K562 (cell line): ENCODE results near the gene RUVBL2. TPM values are rescaled to one million over a fixed set of nuclear protein-coding genes. Genes with fewer than 3 reads are reported as not detected.

Experiments
- ATAC-seq: fragments of 200-7000 bp; cut with Tn5 transposase; 3 replicates; pipeline ENCODE4 v1.9.1; 2020; ENCODE audit warnings: moderate library complexity
- BruUV-seq: library from RNA; stranded (reverse); fragments of 400-500 nt; replicated peaks from 2 replicates; lab custom pipeline; 2021; lab: Mats Ljungman, UMichigan
- CTCF ChIA-PET: fragments of 300-600 bp; formaldehyde crosslinking; extraction: SDS; loops from one replicate; lab custom pipeline; 2021; ENCODE audit warnings: low intra/inter-chr PET ratio; lab: Yijun Ruan, JAX
- POLR2A ChIA-PET: fragments of 300-600, 350-650 bp; sonication (Branson Sonifier 250); formaldehyde crosslinking; extraction: SDS; loops from one replicate; lab custom pipeline; 2021; ENCODE audit warnings: antibody characterized with exemption, inconsistent platforms; lab: Yijun Ruan, JAX
- DNase-seq, 4 experiments: peaks; one replicate each; pipeline versions ENCODE4 v3.0.0 to v3.0.0-alpha.2; 2011 to 2018; ENCODE audit warnings: low spot score in 3 of 4, mixed read lengths in 3 of 4; ENCODE audit errors: extremely low read depth in 1 of 4
- FAIRE-seq: peaks from 2 replicates; lab custom pipeline; 2011; peaks lifted over from hg19 to GRCh38; lab: Jason Lieb, UNC
- H2AFZ ChIP-seq: 2 replicates; pipeline ENCODE4 v1.6.0; 2011; ENCODE audit warnings: low read depth, low read length, control low read depth, inconsistent platforms
- H3K27ac ChIP-seq: fragments of 200-600 bp; 3 replicates; pipeline ENCODE4 v1.8.0; 2011; ENCODE audit warnings: low read depth, mild to moderate bottlenecking, control low read depth, inconsistent platforms, low read length, moderate library complexity, mixed read lengths; ENCODE audit errors: extremely low read depth
- H3K27me3 ChIP-seq, 2 experiments: fragments of 300-600 bp in 1 of 2; 2 replicates in 1 of 2; 3 replicates in 1 of 2; pipeline versions ENCODE4 v1.6.0 to v1.8.0; 2011; ENCODE audit warnings: inconsistent platforms in 2 of 2, low read length in 2 of 2, mild to moderate bottlenecking in 1 of 2, mixed read lengths in 1 of 2, moderate library complexity in 1 of 2; ENCODE audit not compliant: control insufficient read depth in 2 of 2, insufficient read depth in 2 of 2
- H3K36me3 ChIP-seq: fragments of 300-600 bp; 3 replicates; pipeline ENCODE4 v1.8.0; 2011; ENCODE audit warnings: mild to moderate bottlenecking, low read length, inconsistent platforms; ENCODE audit not compliant: control insufficient read depth, insufficient read depth
- H3K4me1 ChIP-seq, 2 experiments: fragments of 200-600 bp in 1 of 2; replicated peaks in 1 of 2; 2 replicates in 1 of 2; 3 replicates in 1 of 2; pipeline versions ENCODE4 v1.5.1 to v1.8.0; 2011; ENCODE audit warnings: inconsistent platforms in 2 of 2, low read length in 2 of 2, mild to moderate bottlenecking in 1 of 2, mixed read lengths in 1 of 2, moderate library complexity in 1 of 2; ENCODE audit not compliant: control insufficient read depth in 2 of 2, insufficient read depth in 2 of 2
- H3K4me2 ChIP-seq: 2 replicates; pipeline ENCODE4 v1.6.1; 2011; ENCODE audit warnings: low read length, control low read depth, inconsistent platforms, mixed read lengths; ENCODE audit not compliant: insufficient read depth
- H3K4me3 ChIP-seq: fragments of 200-600 bp; sonication (generic), shearing (Covaris generic); 2 replicates; pipeline ENCODE4 v1.5.1; 2016; ENCODE audit warnings: control low read depth, inconsistent platforms
- H3K79me2 ChIP-seq: fragments of 200-600 bp; 3 replicates; pipeline ENCODE4 v1.8.0; 2011; ENCODE audit warnings: low read length, inconsistent platforms; ENCODE audit not compliant: control insufficient read depth, insufficient read depth
- H3K9ac ChIP-seq, 2 experiments: 2 replicates each; pipeline versions ENCODE4 v1.6.0 to v1.6.1; 2011; ENCODE audit warnings: low read depth in 2 of 2, low read length in 2 of 2, control low read depth in 1 of 2, inconsistent platforms in 1 of 2, mild to moderate bottlenecking in 1 of 2, mixed read lengths in 1 of 2; ENCODE audit not compliant: insufficient read depth in 1 of 2
- H3K9me1 ChIP-seq: one replicate; pipeline ENCODE4 v1.6.0; 2011; ENCODE audit warnings: inconsistent platforms, mild to moderate bottlenecking, low read length, moderate library complexity; ENCODE audit not compliant: control insufficient read depth, insufficient read depth
- H3K9me3 ChIP-seq: replicated peaks from 2 replicates; pipeline ENCODE4 v1.5.1; 2011; ENCODE audit warnings: low read depth, low read length, inconsistent platforms; ENCODE audit not compliant: control insufficient read depth, insufficient read depth
- H4K20me1 ChIP-seq: replicated peaks from 2 replicates; pipeline ENCODE4 v1.6.1; 2011; ENCODE audit warnings: low read length, inconsistent platforms, mixed read lengths; ENCODE audit not compliant: control insufficient read depth, insufficient read depth
- ATF7 ChIP-seq: fragments of 450-650 bp; IDR thresholded peaks from 2 replicates; pipeline ENCODE4 v1.7.1; 2014; ENCODE audit warnings: mild to moderate bottlenecking, moderate library complexity
- CBFA2T3 ChIP-seq: fragments of 450-650 bp; IDR thresholded peaks from 2 replicates; pipeline ENCODE4 v1.6.1; 2017
- CBX1 ChIP-seq: sonication (generic); IDR thresholded peaks from 2 replicates; pipeline ENCODE4 v1.6.1; 2016; ENCODE audit warnings: antibody characterized with exemption, low read depth, mild to moderate bottlenecking
- CBX3 ChIP-seq, 2 experiments: IDR thresholded peaks; 1 replicate in 1 of 2; 2 replicates in 1 of 2; pipeline ENCODE4 v1.6.1; 2012; ENCODE audit warnings: inconsistent platforms in 2 of 2, low read length in 2 of 2, borderline replicate concordance in 1 of 2, control low read depth in 1 of 2
- CBX5 ChIP-seq: IDR thresholded peaks from 2 replicates; pipeline ENCODE4 v1.6.1; 2014; ENCODE audit warnings: low read depth, borderline replicate concordance
- JUNB ChIP-seq: fragments of 450-650 bp; formaldehyde crosslinking; conservative IDR thresholded peaks from 2 replicates; pipeline ENCODE4 v1.4.0; 2020; ENCODE audit warnings: mild to moderate bottlenecking
- SPI1 ChIP-seq: IDR thresholded peaks from 2 replicates; pipeline ENCODE4 v1.6.1; 2011; ENCODE audit warnings: low read depth, low read length, control low read depth, borderline replicate concordance
- THAP12 ChIP-seq: fragments of 250-450 bp; sonication (Bioruptor Pico); IDR thresholded peaks from 2 replicates; pipeline ENCODE4 v1.9.0; 2021; ENCODE audit warnings: mild to moderate bottlenecking, inconsistent platforms
- TRIM24 ChIP-seq, 2 experiments: fragments of 450-650 bp; IDR thresholded peaks; 2 replicates each; pipeline ENCODE4 v1.6.1; 2016
- TRIM28 ChIP-seq: fragments of 450-650 bp; IDR thresholded peaks from 2 replicates; pipeline ENCODE4 v1.6.1; 2017
- XRCC3 ChIP-seq: fragments of 450-650 bp; IDR thresholded peaks from 2 replicates; pipeline ENCODE4 v1.6.1; 2017; ENCODE audit warnings: mild to moderate bottlenecking, moderate library complexity
- ZEB2 ChIP-seq: fragments of 450-650 bp; IDR thresholded peaks from 2 replicates; pipeline ENCODE4 v1.6.1; 2016
- ZNF280A ChIP-seq: fragments of 450-650 bp; IDR thresholded peaks from 2 replicates; pipeline ENCODE4 v1.6.1; 2018; ENCODE audit warnings: mild to moderate bottlenecking, low read depth; ENCODE audit not compliant: partially characterized antibody
- WGBS: fragments of 100-300 bp; shearing (Covaris generic); methylation state at CpG from one replicate; pipeline ENCODE4 v1.1.6; 2016; ENCODE audit warnings: low coverage, mixed read lengths; ENCODE audit not compliant: insufficient coverage; ENCODE audit errors: missing lambda C conversion rate; 5-methylcytosine and 5-hydroxymethylcytosine counted together
- in situ Hi-C: fragments of 300-500 bp; cut with MboI; formaldehyde crosslinking; loops from 4 replicates; pipeline ENCODE4 v1.15.0; 2018; ENCODE audit warnings: inconsistent platforms, mixed read lengths
- intact Hi-C: fragments of 100-400 bp; cut with micrococcal nuclease; formaldehyde crosslinking; loops from 2 replicates; pipeline ENCODE4 v1.14.2; 2022
- polyA plus RNA-seq, 8 experiments: library from polyadenylated mRNA; depleted of rRNA in 4 of 8; stranded (reverse) in 5 of 8; unstranded in 3 of 8; fragments of >200 nt; fragmentation: Nextera tagmentation in 2 of 8; fragmentation: Illumina TruSeq in 1 of 8; extraction: Ambion mirVana in 2 of 8; extraction: Trizol in 1 of 8; gene quantifications; 2 replicates each; pipeline versions ENCODE4 v1.2.1 to v1.2.3, GENCODE V29; 2011 to 2014; ENCODE audit warnings: inconsistent platforms in 1 of 8, missing spikeins in 1 of 8
- total RNA-seq, 7 experiments: library from RNA; depleted of rRNA in 6 of 7; stranded (reverse); fragments of >200 nt in 6 of 7; fragmentation: Illumina TruSeq in 2 of 7; extraction: Trizol in 2 of 7; gene quantifications; 2 replicates each; pipeline versions ENCODE4 v1.2.1 to v1.2.3, GENCODE V29; 2011 to 2021; ENCODE audit warnings: low replicate concordance in 1 of 7

The RUVBL2 gene
- total and polyA plus RNA-seq, 9 of the 15 experiments (the other 6 are each of a cell fraction or from before 2014, with no cell fraction given) = 71.4 to 453 (median 237) TPM

GRCh38 chr19:48947258-48947542 lies 46.5 kb upstream of the RUVBL2 start:
- in situ Hi-C loops = no loop called here
- BruUV-seq = no TSS peak
- CTCF ChIA-PET = no interaction called here
- POLR2A ChIA-PET = no interaction called here
- peaks cover 11% of the 10 kb centered on the region for H3K9me3 ChIP-seq
- ATAC-seq (no peak), DNase-seq (no peak), FAIRE-seq (no peak)
- H3K36me3 ChIP-seq = no peaks in the 10 kb centered on the region; the same call in 2 of the 3 replicates
- H3K79me2 ChIP-seq = no peaks in the 10 kb centered on the region
- no peak overlapping the region for H3K9ac ChIP-seq
- intact Hi-C loops = no loop called here
- 77% methylated on average over 3 of the region's 3 CpGs for WGBS
- no peak overlapping the region for H3K27ac ChIP-seq
- H3K4me3 ChIP-seq = no peak overlapping the region
- H3K9me1 ChIP-seq = no peaks in the 10 kb centered on the region
- H2AFZ ChIP-seq = no peak overlapping the region
- H4K20me1 ChIP-seq = no peaks in the 10 kb centered on the region
- TF ChIP-seq CBFA2T3 (no peak), XRCC3 (0 out of 2 replicates have a peak, but pooled peaks have one; percentile 61), TRIM28 (peak; percentile 98), CBX3 (IDR thresholded peaks at IDR 0.05; ENCODE audit: borderline replicate concordance in 1 of 2, low read length in 2 of 2) (peak in 1 of 2 experiments; percentile 97; a peak in 2 of 3 replicates), JUNB (CRISPR knock-in tag) (no peak), CBX1 (peak; percentile 81; the same call in 1 of the 2 replicates), ZNF280A (peak; percentile 96), ATF7 (peak; percentile 25; the same call in 1 of the 2 replicates), THAP12 (no peak), TRIM24 (IDR thresholded peaks at IDR 0.05) (peak; percentile 47 to 81; a peak in 3 of 4 replicates), SPI1 (peak; percentile 73; the same call in 1 of the 2 replicates), CBX5 (peak; percentile 86; the same call in 1 of the 2 replicates), ZEB2 (0 out of 2 replicates have a peak, but pooled peaks have one; percentile 22)
- no peaks in the 10 kb centered on the region for H3K27me3 ChIP-seq
- peaks cover 26 to 28% of the 10 kb centered on the region in 2 experiments; a peak in 4 of 5 replicates for H3K4me1 ChIP-seq
- H3K4me2 ChIP-seq = no peak overlapping the region
